ENCODE measurements around the gene B4GALNT3.

B4GALNT3 gene

GRCh38 chr12:468671-469389, 9.1 kb downstream of the B4GALNT3 start:
- no peak for DNase-seq

GRCh38 chr12:470133-470532, 10.4 kb downstream of the B4GALNT3 start:
- no peak for DNase-seq

GRCh38 chr12:473198-473597, 13.5 kb downstream of the B4GALNT3 start:
- DNase-seq: no peak

- DNase-seq: no peak
Measured at GRCh38 chr12:473863-474577, 14.3 kb downstream of the B4GALNT3 start.

- no peak for DNase-seq
Measured at GRCh38 chr12:475286-475685, 15.5 kb downstream of the B4GALNT3 start.

- no peak for DNase-seq
Measured at GRCh38 chr12:479161-479560, 19.4 kb downstream of the B4GALNT3 start.

GRCh38 chr12:480831-481816, 21.4 kb downstream of the B4GALNT3 start:
- DNase-seq: peak; percentile 36

- no peak for DNase-seq
Measured at GRCh38 chr12:482061-482460, 22.3 kb downstream of the B4GALNT3 start.

GRCh38 chr12:484096-484495, 24.4 kb downstream of the B4GALNT3 start:
- no peak for DNase-seq

- no peak for DNase-seq
Measured at GRCh38 chr12:490260-490659, 30.5 kb downstream of the B4GALNT3 start.

- no peak for DNase-seq
Measured at GRCh38 chr12:495466-495865, 35.7 kb downstream of the B4GALNT3 start.

- DNase-seq: no peak
Measured at GRCh38 chr12:496736-497135, 37.0 kb downstream of the B4GALNT3 start.

GRCh38 chr12:497501-498160, 37.9 kb downstream of the B4GALNT3 start:
- no peak for DNase-seq

- DNase-seq: no peak
Measured at GRCh38 chr12:499837-500458, 40.2 kb downstream of the B4GALNT3 start.

GRCh38 chr12:501722-502447, 42.1 kb downstream of the B4GALNT3 start:
- DNase-seq: no peak

- no peak for DNase-seq
Measured at GRCh38 chr12:503111-503761, 43.5 kb downstream of the B4GALNT3 start.

- no peak for DNase-seq
Measured at GRCh38 chr12:505221-505620, 45.5 kb downstream of the B4GALNT3 start.

GRCh38 chr12:507391-507796, 47.7 kb downstream of the B4GALNT3 start:
- DNase-seq: no peak

GRCh38 chr12:508145-508544, 48.4 kb downstream of the B4GALNT3 start:
- no peak for DNase-seq

GRCh38 chr12:508795-509194, 49.1 kb downstream of the B4GALNT3 start:
- DNase-seq: no peak

GRCh38 chr12:509500-509899, 49.8 kb downstream of the B4GALNT3 start:
- DNase-seq: no peak

All from DMS 273 treated with DMSO at 0.1 percent for 48 hours (cell line).